Measurements from ENCODE around the gene GSDMA. TPM values are rescaled to one million over a fixed set of nuclear protein-coding genes. Genes with fewer than 3 reads are reported as not detected.

GSDMA gene
- total and polyA plus RNA-seq, 4 donors, result 0.26 to 0.91 (median 0.33) TPM; not detected in 1

DNA sequence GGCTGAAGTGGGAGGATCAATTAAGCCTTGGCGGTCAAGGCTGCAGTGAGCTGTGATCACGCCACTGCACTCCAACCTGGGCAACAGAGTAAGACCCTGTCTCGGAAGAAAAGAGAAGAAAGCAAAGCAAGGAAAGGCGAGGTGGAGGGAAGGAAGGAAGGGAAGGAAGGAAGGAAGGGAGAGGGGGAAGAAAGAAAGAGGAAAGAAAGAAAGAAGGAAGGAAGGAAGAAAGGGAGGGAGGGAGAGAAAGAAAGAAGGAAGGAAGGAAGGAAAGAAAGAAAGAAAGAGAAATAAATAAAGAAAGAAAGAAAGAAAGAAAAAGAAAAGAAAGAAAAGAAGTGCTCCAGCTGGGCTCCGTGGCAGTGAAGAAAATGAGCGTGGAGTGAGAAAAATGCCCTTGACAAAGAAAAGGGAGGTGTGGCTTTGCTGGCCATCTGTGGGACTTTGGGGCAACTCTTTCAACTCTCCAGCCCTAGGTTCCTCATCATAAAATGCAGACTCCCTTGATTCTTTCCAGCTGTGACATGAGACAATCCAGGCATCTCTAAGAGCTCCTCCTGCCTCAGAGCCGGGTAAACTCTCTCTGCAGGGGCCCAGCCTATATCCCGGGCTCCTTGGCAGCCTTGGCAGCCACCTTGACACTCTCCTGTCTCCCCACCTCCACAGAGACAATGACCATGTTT, 2.4 kb downstream of the GSDMA start:
- 69 to 71% methylated on average over 8 of the region's 8 CpGs for WGBS, 2 donors
- DNase-seq (no peak), ATAC-seq (ENCODE audit: insufficient read depth, low FRiP score) (no peak)
- H3K9me3 ChIP-seq (ENCODE audit: control insufficient read depth in 4 of 4, insufficient read depth in 3 of 4, low read length in 3 of 4), result no peaks in the 10 kb centered on the region
- no peak overlapping the region for H3K27ac ChIP-seq (ENCODE audit: low read depth in 1 of 2, low read length in 1 of 2)
- TF ChIP-seq CTCF (IDR thresholded peaks at IDR 0.05; ENCODE audit: control extremely low read depth, extremely low read depth), result no peak
- H3K27me3 ChIP-seq (ENCODE audit: control insufficient read depth in 3 of 3, insufficient read depth in 3 of 3, low read length in 2 of 3), result peaks cover 0 to under 1% (median 0%) of the 10 kb centered on the region in 3 donors
- H3K9ac ChIP-seq (ENCODE audit: insufficient read depth in 1 of 2, low read length in 2 of 2), result no peak overlapping the region
- H3K4me3 ChIP-seq, result no peak overlapping the region
- peaks cover 0 to under 1% (median 0%) of the 10 kb centered on the region in 5 donors for H3K4me1 ChIP-seq (ENCODE audit: control insufficient read depth in 5 of 5, insufficient read depth in 5 of 5, low read length in 5 of 5)
- H3K36me3 ChIP-seq (ENCODE audit: control insufficient read depth in 4 of 4, insufficient read depth in 4 of 4, low read length in 4 of 4), result no peaks in the 10 kb centered on the region

DNA sequence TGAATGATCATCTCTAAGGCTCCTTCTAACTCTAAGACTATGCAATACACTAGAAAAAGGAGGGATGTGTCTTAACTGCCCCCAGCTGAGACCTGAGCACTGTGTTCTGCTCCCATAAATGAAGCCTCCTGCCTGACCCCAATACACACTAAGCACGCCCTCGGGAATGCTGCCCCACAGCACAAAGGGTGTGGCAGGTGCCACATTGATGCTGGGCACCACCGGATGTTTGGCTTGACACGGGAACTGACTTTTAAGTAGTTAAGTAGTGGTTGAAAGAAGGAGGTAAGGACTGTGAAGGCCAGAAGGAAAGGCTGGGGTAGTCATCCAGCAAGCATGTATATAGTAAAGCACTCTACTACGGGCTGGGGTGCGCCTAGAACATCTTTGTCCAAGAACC, 4.0 kb downstream of the GSDMA start:
- DNase-seq (no peak), ATAC-seq (ENCODE audit: insufficient read depth, low FRiP score) (no peak)
- 77 to 87% methylated on average over 6 of the region's 6 CpGs for WGBS, 2 donors
- TF ChIP-seq CTCF (IDR thresholded peaks at IDR 0.05; ENCODE audit: control extremely low read depth, extremely low read depth), result no peak
- Histone ChIP-seq H3K27ac (ENCODE audit: low read depth in 1 of 2, low read length in 1 of 2) (no peak overlapping the region), H3K36me3 (ENCODE audit: control insufficient read depth in 4 of 4, insufficient read depth in 4 of 4, low read length in 4 of 4) (no peaks in the 10 kb centered on the region), H3K4me3 (no peak overlapping the region), H3K9ac (ENCODE audit: insufficient read depth in 1 of 2, low read length in 2 of 2) (no peak overlapping the region), H3K9me3 (ENCODE audit: control insufficient read depth in 4 of 4, insufficient read depth in 3 of 4, low read length in 3 of 4) (no peaks in the 10 kb centered on the region), H3K27me3 (ENCODE audit: control insufficient read depth in 3 of 3, insufficient read depth in 3 of 3, low read length in 2 of 3) (peaks cover 0 to 2% (median 2%) of the 10 kb centered on the region in 3 donors), H3K4me1 (ENCODE audit: control insufficient read depth in 5 of 5, insufficient read depth in 5 of 5, low read length in 5 of 5) (peaks cover 0 to 2% (median 0%) of the 10 kb centered on the region in 5 donors)

GRCh38 chr17:39968761-39969160, 6.0 kb downstream of the GSDMA start:
- Histone ChIP-seq H3K4me1 (ENCODE audit: control insufficient read depth in 5 of 5, insufficient read depth in 5 of 5, low read length in 5 of 5) (peaks cover 0 to 2% (median 0%) of the 10 kb centered on the region in 5 donors), H3K9ac (ENCODE audit: insufficient read depth in 1 of 2, low read length in 2 of 2) (no peak overlapping the region)

More at GRCh38 chr17:39968761-39969160, 6.0 kb downstream of the GSDMA start:
- ATAC-seq (ENCODE audit: insufficient read depth, low FRiP score), result no peak
- Histone ChIP-seq H3K27me3 (ENCODE audit: control insufficient read depth in 3 of 3, insufficient read depth in 3 of 3, low read length in 2 of 3) (peaks cover 0 to 5% (median 2%) of the 10 kb centered on the region in 3 donors), H3K9me3 (ENCODE audit: control insufficient read depth in 4 of 4, insufficient read depth in 3 of 4, low read length in 3 of 4) (no peaks in the 10 kb centered on the region), H3K36me3 (ENCODE audit: control insufficient read depth in 4 of 4, insufficient read depth in 4 of 4, low read length in 4 of 4) (no peaks in the 10 kb centered on the region), H3K4me3 (no peak overlapping the region), H3K27ac (ENCODE audit: low read depth in 1 of 2, low read length in 1 of 2) (no peak overlapping the region)
- DNase-seq, result no peak
- TF ChIP-seq CTCF (IDR thresholded peaks at IDR 0.05; ENCODE audit: control extremely low read depth, extremely low read depth), result no peak
- 81 to 88% methylated on average over 2 of the region's 2 CpGs for WGBS, 2 donors

Data from lung (tissue), 12 donors.